HepG2 (cell line): ENCODE measurements around the gene SRRM4. TPM values are rescaled to one million over a fixed set of nuclear protein-coding genes. Genes with fewer than 3 reads are reported as not detected.

Source experiments
- ATAC-seq: fragments of 200-7000 bp; cut with Tn5 transposase; 3 replicates; pipeline ENCODE4 v1.9.1; 2020; ENCODE audit warnings: mild to moderate bottlenecking, moderate library complexity
- BruUV-seq: library from RNA; stranded (reverse); fragments of 400-500 nt; replicated peaks from 2 replicates; lab custom pipeline; 2021; lab: Mats Ljungman, UMichigan
- CTCF ChIA-PET: fragments of 300-600 bp; formaldehyde crosslinking; extraction: SDS; loops from one replicate; lab custom pipeline; 2021; ENCODE audit warnings: low total read pairs, inconsistent platforms, low intra/inter-chr PET ratio; lab: Yijun Ruan, JAX
- POLR2A ChIA-PET: fragments of 350-600 bp; sonication (Branson Sonifier 250); formaldehyde crosslinking; loops from one replicate; lab custom pipeline; 2020; ENCODE audit warnings: antibody characterized with exemption, inconsistent platforms; lab: Yijun Ruan, JAX
- DNase-seq: peaks from one replicate; pipeline ENCODE4 v3.0.0-alpha.2; 2015; ENCODE audit warnings: low spot score
- FAIRE-seq: peaks from 3 replicates; lab custom pipeline; 2011; peaks lifted over from hg19 to GRCh38; lab: Jason Lieb, UNC
- H2AFZ ChIP-seq: one replicate; pipeline ENCODE4 v1.6.1; 2011; ENCODE audit warnings: low read length, inconsistent platforms
- H3K27ac ChIP-seq: fragments of 300-600 bp; 3 replicates; pipeline ENCODE4 v1.8.0; 2011; ENCODE audit warnings: mixed run types, mild to moderate bottlenecking, mixed read lengths, low read length, inconsistent platforms; ENCODE audit not compliant: insufficient read depth; ENCODE audit errors: extremely low read length
- H3K27me3 ChIP-seq, 2 experiments: fragments of 200-600 bp in 1 of 2; 2 replicates in 1 of 2; 3 replicates in 1 of 2; pipeline versions ENCODE4 v1.6.0 to v1.8.0; 2011; ENCODE audit warnings: low read length in 2 of 2, mild to moderate bottlenecking in 2 of 2, moderate library complexity in 2 of 2, inconsistent platforms in 1 of 2; ENCODE audit not compliant: insufficient read depth in 2 of 2, control insufficient read depth in 1 of 2
- H3K36me3 ChIP-seq, 2 experiments: fragments of 200-600 bp in 1 of 2; replicated peaks in 1 of 2; 2 replicates in 1 of 2; 3 replicates in 1 of 2; pipeline versions ENCODE4 v1.5.1 to v1.8.0; 2011; ENCODE audit warnings: low read length in 2 of 2, inconsistent platforms in 1 of 2; ENCODE audit not compliant: insufficient read depth in 2 of 2, control insufficient read depth in 1 of 2
- H3K4me1 ChIP-seq: 2 replicates; pipeline ENCODE4 v1.5.1; 2012; ENCODE audit warnings: low read length, inconsistent platforms; ENCODE audit not compliant: insufficient read depth
- H3K4me2 ChIP-seq: 2 replicates; pipeline ENCODE4 v1.6.0; 2011; ENCODE audit warnings: low read depth, low read length, inconsistent platforms
- H3K4me3 ChIP-seq, 3 experiments: fragments of 200-600 bp in 1 of 3; sonication (generic), shearing (Covaris generic) in 1 of 3; replicated peaks in 1 of 3; 2 replicates each; pipeline ENCODE4 v1.5.1; 2011 to 2016; ENCODE audit warnings: low read length in 3 of 3, inconsistent platforms in 2 of 3, low read depth in 2 of 3, mild to moderate bottlenecking in 2 of 3, control low read depth in 1 of 3, mixed read lengths in 1 of 3; ENCODE audit not compliant: insufficient read depth in 1 of 3
- H3K79me2 ChIP-seq: one replicate; pipeline ENCODE4 v1.6.1; 2011; ENCODE audit warnings: low read length, inconsistent platforms; ENCODE audit not compliant: insufficient read depth
- H3K9ac ChIP-seq: 2 replicates; pipeline ENCODE4 v1.6.0; 2011; ENCODE audit warnings: mild to moderate bottlenecking, low read depth, low read length, inconsistent platforms; ENCODE audit not compliant: insufficient read depth
- H3K9me3 ChIP-seq: 2 replicates; pipeline ENCODE4 v1.5.1; 2012; ENCODE audit warnings: mild to moderate bottlenecking, low read length
- H4K20me1 ChIP-seq: 2 replicates; pipeline ENCODE4 v1.6.0; 2011; ENCODE audit warnings: inconsistent platforms, mild to moderate bottlenecking, low read length, moderate library complexity; ENCODE audit not compliant: insufficient read depth
- CAMTA2 ChIP-seq: sonication (generic); formaldehyde crosslinking; IDR thresholded peaks from 2 replicates; pipeline ENCODE4 v1.4.0; 2020; ENCODE audit warnings: mild to moderate bottlenecking, missing genetic modification reagents, borderline replicate concordance
- DPF2 ChIP-seq: sonication (generic); formaldehyde crosslinking; IDR thresholded peaks from 2 replicates; pipeline ENCODE4 v1.4.0; 2020; ENCODE audit warnings: mild to moderate bottlenecking, low read depth, missing genetic modification reagents, borderline replicate concordance
- HOXA3 ChIP-seq: sonication (generic); formaldehyde crosslinking; IDR thresholded peaks from 2 replicates; pipeline ENCODE4 v1.5.0; 2020; ENCODE audit warnings: missing genetic modification reagents
- KLF13 ChIP-seq: sonication (generic); formaldehyde crosslinking; IDR thresholded peaks from 2 replicates; pipeline ENCODE4 v1.4.0; 2020; ENCODE audit warnings: mild to moderate bottlenecking, missing genetic modification reagents
- MTF1 ChIP-seq: sonication (generic); formaldehyde crosslinking; IDR thresholded peaks from 2 replicates; pipeline ENCODE4 v1.5.0; 2020; ENCODE audit warnings: missing genetic modification reagents
- MYNN ChIP-seq: sonication (generic); formaldehyde crosslinking; IDR thresholded peaks from 2 replicates; pipeline ENCODE4 v1.4.0; 2020; ENCODE audit warnings: mild to moderate bottlenecking, low read depth, missing genetic modification reagents
- NFE2L1 ChIP-seq: sonication (generic); formaldehyde crosslinking; IDR thresholded peaks from 2 replicates; pipeline ENCODE4 v1.4.0; 2020; ENCODE audit warnings: missing genetic modification reagents, mild to moderate bottlenecking, borderline replicate concordance
- RCOR2 ChIP-seq: IDR thresholded peaks from 2 replicates; pipeline ENCODE4 v1.6.1; 2016; ENCODE audit warnings: missing biosample characterization, missing genetic modification reagents
- SIN3A ChIP-seq: IDR thresholded peaks from 2 replicates; pipeline ENCODE4 v1.6.1; 2011; ENCODE audit warnings: low read depth, mild to moderate bottlenecking, control low read depth, low read length, borderline replicate concordance
- TGIF2 ChIP-seq: IDR thresholded peaks from 2 replicates; pipeline ENCODE4 v1.6.1; 2016; ENCODE audit warnings: control low read depth, missing compliant biosample characterization
- ZIK1 ChIP-seq: sonication (generic); formaldehyde crosslinking; IDR thresholded peaks from 2 replicates; pipeline ENCODE4 v1.5.0; 2020; ENCODE audit warnings: mild to moderate bottlenecking, low read depth, missing genetic modification reagents, borderline replicate concordance
- ZNF333 ChIP-seq: sonication (generic); formaldehyde crosslinking; IDR thresholded peaks from 2 replicates; pipeline ENCODE4 v1.4.0; 2020; ENCODE audit warnings: mild to moderate bottlenecking, missing genetic modification reagents, borderline replicate concordance
- ZNF44 ChIP-seq: sonication (generic); formaldehyde crosslinking; IDR thresholded peaks from 2 replicates; pipeline ENCODE4 v1.5.1; 2020; ENCODE audit warnings: mild to moderate bottlenecking, missing genetic modification reagents
- ZNF501 ChIP-seq: sonication (generic); formaldehyde crosslinking; IDR thresholded peaks from 2 replicates; pipeline ENCODE4 v1.5.1; 2020; ENCODE audit warnings: mild to moderate bottlenecking, moderate library complexity, missing genetic modification reagents
- WGBS: methylation state at CpG from one replicate; pipeline ENCODE4 v1.1.6; 2017; ENCODE audit warnings: low lambda C conversion rate; 5-methylcytosine and 5-hydroxymethylcytosine counted together
- in situ Hi-C: cut with HindIII; loops from 2 replicates; pipeline ENCODE4 v1.10.0; 2017; ENCODE audit warnings: low pct_unique_long_range_greater_than_20kb; ENCODE audit not compliant: extremely low pct_ligation_motif_present
- intact Hi-C: fragments of 100-400 bp; cut with micrococcal nuclease; formaldehyde crosslinking; loops from one replicate; pipeline ENCODE4 v1.10.0; 2022; ENCODE audit not compliant: unreplicated experiment
- polyA plus RNA-seq, 8 experiments: library from polyadenylated mRNA; depleted of rRNA in 3 of 8; stranded (reverse) in 7 of 8; unstranded in 1 of 8; fragments of >200 nt; fragmentation: Illumina TruSeq in 4 of 8; extraction: Trizol in 4 of 8; gene quantifications; 2 replicates each; pipeline versions ENCODE4 v1.2.1 to v1.2.3, GENCODE V29; 2011 to 2016; ENCODE audit warnings: low read depth in 4 of 8, missing spikeins in 1 of 8, mixed read lengths in 1 of 8; ENCODE audit not compliant: insufficient read depth in 1 of 8
- total RNA-seq, 5 experiments: library from RNA; depleted of rRNA; stranded (reverse); fragments of >200 nt; fragmentation: Illumina TruSeq; extraction: Trizol; gene quantifications; 2 replicates each; pipeline ENCODE4 v1.2.3, GENCODE V29; 2016; ENCODE audit warnings: low read depth in 1 of 5
- TF ChIP-seq, protein P1 (sequence below): IDR thresholded peaks from 2 replicates; pipeline ENCODE4 v1.6.1; 2016; ENCODE audit warnings: low read depth

The SRRM4 gene
- total and polyA plus RNA-seq, 2 of the 13 experiments (the other 11 are each of a cell fraction or from before 2014, with no cell fraction given) = not detected

GRCh38 chr12:119134284-119135072 is 153.1 kb downstream of the SRRM4 start:
- POLR2A ChIA-PET = no interaction called here
- no peak overlapping the region for H3K27ac ChIP-seq
- CTCF ChIA-PET = no interaction called here

More at GRCh38 chr12:119134284-119135072, 153.1 kb downstream of the SRRM4 start:
- no TSS peak for BruUV-seq
- H4K20me1 ChIP-seq = no peaks in the 10 kb centered on the region
- FAIRE-seq (no peak), DNase-seq (no peak), ATAC-seq (no peak)
- 22% methylated on average over 3 of the region's 3 CpGs for WGBS
- TF ChIP-seq MTF1 (CRISPR knock-in tag) = no peak
- no peak for TF ChIP-seq TGIF2 (CRISPR knock-in tag)
- TF ChIP-seq KLF13 = no peak
- TF ChIP-seq SIN3A = no peak
- TF ChIP-seq ZIK1 (CRISPR knock-in tag) = no peak
- no peak for TF ChIP-seq DPF2 (CRISPR knock-in tag)
- TF ChIP-seq HOXA3 = no peak
- no peak for TF ChIP-seq RCOR2 (CRISPR knock-in tag)
- no peak for TF ChIP-seq MYNN (CRISPR knock-in tag)
- TF ChIP-seq CAMTA2 (CRISPR knock-in tag) = no peak
- TF ChIP-seq NFE2L1 (CRISPR knock-in tag) = no peak
- no peak for TF ChIP-seq ZNF333
- TF ChIP-seq, protein P1, sequence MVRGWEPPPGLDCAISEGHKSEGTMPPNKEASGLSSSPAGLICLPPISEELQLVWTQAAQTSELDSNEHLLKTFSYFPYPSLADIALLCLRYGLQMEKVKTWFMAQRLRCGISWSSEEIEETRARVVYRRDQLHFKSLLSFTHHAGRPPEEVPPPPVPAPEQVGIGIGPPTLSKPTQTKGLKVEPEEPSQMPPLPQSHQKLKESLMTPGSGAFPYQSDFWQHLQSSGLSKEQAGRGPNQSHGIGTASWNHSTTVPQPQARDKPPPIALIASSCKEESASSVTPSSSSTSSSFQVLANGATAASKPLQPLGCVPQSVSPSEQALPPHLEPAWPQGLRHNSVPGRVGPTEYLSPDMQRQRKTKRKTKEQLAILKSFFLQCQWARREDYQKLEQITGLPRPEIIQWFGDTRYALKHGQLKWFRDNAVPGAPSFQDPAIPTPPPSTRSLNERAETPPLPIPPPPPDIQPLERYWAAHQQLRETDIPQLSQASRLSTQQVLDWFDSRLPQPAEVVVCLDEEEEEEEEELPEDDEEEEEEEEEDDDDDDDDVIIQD = no peak
- no peak for TF ChIP-seq ZNF501 (CRISPR knock-in tag)
- TF ChIP-seq ZNF44 (CRISPR knock-in tag) = no peak
- no peak overlapping the region for H2AFZ ChIP-seq
- no peaks in the 10 kb centered on the region for H3K36me3 ChIP-seq
- H3K9me3 ChIP-seq = no peaks in the 10 kb centered on the region
- no peak overlapping the region for H3K4me3 ChIP-seq
- H3K4me1 ChIP-seq = no peaks in the 10 kb centered on the region
- H3K4me2 ChIP-seq = no peak overlapping the region
- in situ Hi-C loops (no loop called here), intact Hi-C loops (no loop called here)
- H3K27me3 ChIP-seq = no peaks in the 10 kb centered on the region
- H3K9ac ChIP-seq = no peak overlapping the region
- no peaks in the 10 kb centered on the region for H3K79me2 ChIP-seq
